Prostate gland (tissue), 2 donors: ENCODE data around the gene PPL. TPM values are rescaled to one million over a fixed set of nuclear protein-coding genes. Genes with fewer than 3 reads are reported as not detected.

ENCODE experiments used
- DNase-seq: peaks from one replicate; pipeline ENCODE4 v3.0.0-alpha.2; 2019; ENCODE audit warnings: low spot score
- H3K27ac ChIP-seq, 2 donors: fragments of 200-600 bp; sonication (generic); 2 replicates each; pipeline ENCODE4 v1.5.1; 2017 to 2019
- H3K27me3 ChIP-seq: fragments of 200-600 bp; sonication (generic); replicated peaks from 2 replicates; pipeline ENCODE4 v1.5.1; 2019; ENCODE audit not compliant: insufficient read depth
- H3K36me3 ChIP-seq, 2 donors: fragments of 200-600 bp; sonication (generic); 1 replicate in 1 of 2; 2 replicates in 1 of 2; pipeline versions ENCODE4 v1.5.1 to v1.8.1; 2017 to 2019
- H3K4me1 ChIP-seq: fragments of 200-600 bp; sonication (generic); replicated peaks from 2 replicates; pipeline ENCODE4 v1.5.1; 2019
- H3K4me3 ChIP-seq, 2 donors: fragments of 200-600 bp; sonication (generic); 2 replicates each; pipeline ENCODE4 v1.5.1; 2017 to 2019
- H3K9me3 ChIP-seq: fragments of 200-600 bp; sonication (generic); 2 replicates; pipeline ENCODE4 v1.5.1; 2017
- POLR2A ChIP-seq: fragments of 450-650 bp; IDR thresholded peaks from one replicate; pipeline ENCODE4 v1.6.1; 2016; ENCODE audit warnings: antibody characterized with exemption, mild to moderate bottlenecking
- POLR2AphosphoS5 ChIP-seq: sonication (generic); formaldehyde crosslinking; IDR thresholded peaks from one replicate; pipeline ENCODE4 v1.6.1; 2017; ENCODE audit warnings: antibody characterized with exemption
- WGBS: methylation state at CpG from one replicate; pipeline ENCODE4 v1.1.5; 2018; 5-methylcytosine and 5-hydroxymethylcytosine counted together
- intact Hi-C: fragments of 100-400 bp; cut with DNase I; formaldehyde crosslinking; loops from one replicate; pipeline ENCODE4 v1.14.2; 2022
- total RNA-seq, 2 donors: library from RNA; depleted of rRNA; stranded (reverse); fragments of >200 nt; gene quantifications; one replicate each; pipeline ENCODE4 v1.1.0, GENCODE V29; 2016
- TF ChIP-seq, protein P1 (sequence below), 4 experiments: fragments of 200-600 bp in 2 of 4; fragments of 450-650 bp in 2 of 4; sonication (generic) in 2 of 4; IDR thresholded peaks; 1 replicate in 3 of 4; 2 replicates in 1 of 4; pipeline ENCODE4 v1.5.1; 2016 to 2019; ENCODE audit warnings: antibody characterized with exemption in 4 of 4, mild to moderate bottlenecking in 2 of 4, moderate library complexity in 2 of 4

Gene PPL
- total RNA-seq, 2 donors from 2014 or later = 39.4 to 64.3 TPM

- no peak for TF ChIP-seq POLR2AphosphoS5
- TF ChIP-seq, protein P1, sequence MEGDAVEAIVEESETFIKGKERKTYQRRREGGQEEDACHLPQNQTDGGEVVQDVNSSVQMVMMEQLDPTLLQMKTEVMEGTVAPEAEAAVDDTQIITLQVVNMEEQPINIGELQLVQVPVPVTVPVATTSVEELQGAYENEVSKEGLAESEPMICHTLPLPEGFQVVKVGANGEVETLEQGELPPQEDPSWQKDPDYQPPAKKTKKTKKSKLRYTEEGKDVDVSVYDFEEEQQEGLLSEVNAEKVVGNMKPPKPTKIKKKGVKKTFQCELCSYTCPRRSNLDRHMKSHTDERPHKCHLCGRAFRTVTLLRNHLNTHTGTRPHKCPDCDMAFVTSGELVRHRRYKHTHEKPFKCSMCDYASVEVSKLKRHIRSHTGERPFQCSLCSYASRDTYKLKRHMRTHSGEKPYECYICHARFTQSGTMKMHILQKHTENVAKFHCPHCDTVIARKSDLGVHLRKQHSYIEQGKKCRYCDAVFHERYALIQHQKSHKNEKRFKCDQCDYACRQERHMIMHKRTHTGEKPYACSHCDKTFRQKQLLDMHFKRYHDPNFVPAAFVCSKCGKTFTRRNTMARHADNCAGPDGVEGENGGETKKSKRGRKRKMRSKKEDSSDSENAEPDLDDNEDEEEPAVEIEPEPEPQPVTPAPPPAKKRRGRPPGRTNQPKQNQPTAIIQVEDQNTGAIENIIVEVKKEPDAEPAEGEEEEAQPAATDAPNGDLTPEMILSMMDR (IDR thresholded peaks at IDR 0.05) = no peak
- no peak for TF ChIP-seq POLR2A
- intact Hi-C loops = no loop called here
- no peak overlapping the region for H3K4me3 ChIP-seq
- H3K9me3 ChIP-seq = no peaks in the 10 kb centered on the region
- H3K27me3 ChIP-seq = no peaks in the 10 kb centered on the region
- H3K4me1 ChIP-seq = peaks cover under 1% of the 10 kb centered on the region
- DNase-seq = no peak
- H3K27ac ChIP-seq = no peak overlapping the region
- peaks cover 1 to 3% of the 10 kb centered on the region in 2 donors for H3K36me3 ChIP-seq
- WGBS = 93% methylated on average over 25 of the region's 26 CpGs
Observed at GRCh38 chr16:4893103-4893862, 43.7 kb downstream of the PPL start.

- intact Hi-C loops = no loop called here
- 37% methylated on average over 23 of the region's 23 CpGs for WGBS
- H3K27me3 ChIP-seq = no peaks in the 10 kb centered on the region
- no peak for DNase-seq
- TF ChIP-seq POLR2AphosphoS5 = no peak
- TF ChIP-seq, protein P1 (IDR thresholded peaks at IDR 0.05) = no peak
- TF ChIP-seq POLR2A = no peak
- H3K4me3 ChIP-seq = no peak overlapping the region
- H3K4me1 ChIP-seq = peaks cover 3% of the 10 kb centered on the region
- H3K9me3 ChIP-seq = no peaks in the 10 kb centered on the region
- no peak overlapping the region for H3K27ac ChIP-seq
- peaks cover 0 to 7% of the 10 kb centered on the region in 2 donors for H3K36me3 ChIP-seq
Observed at GRCh38 chr16:4892361-4893102, 44.4 kb downstream of the PPL start.

GRCh38 chr16:4891886-4892216 is 45.1 kb downstream of the PPL start:
- no peak overlapping the region for H3K27ac ChIP-seq
- no peak overlapping the region for H3K4me3 ChIP-seq
- H3K4me1 ChIP-seq = peaks cover 3% of the 10 kb centered on the region
- WGBS = 66% methylated on average over 9 of the region's 12 CpGs
- intact Hi-C loops = no loop called here
- H3K36me3 ChIP-seq = peaks cover 0 to 7% of the 10 kb centered on the region in 2 donors
- no peaks in the 10 kb centered on the region for H3K9me3 ChIP-seq
- no peaks in the 10 kb centered on the region for H3K27me3 ChIP-seq
- TF ChIP-seq POLR2A = no peak
- no peak for TF ChIP-seq POLR2AphosphoS5
- TF ChIP-seq, protein P1 (IDR thresholded peaks at IDR 0.05) = no peak
- no peak for DNase-seq

DNA sequence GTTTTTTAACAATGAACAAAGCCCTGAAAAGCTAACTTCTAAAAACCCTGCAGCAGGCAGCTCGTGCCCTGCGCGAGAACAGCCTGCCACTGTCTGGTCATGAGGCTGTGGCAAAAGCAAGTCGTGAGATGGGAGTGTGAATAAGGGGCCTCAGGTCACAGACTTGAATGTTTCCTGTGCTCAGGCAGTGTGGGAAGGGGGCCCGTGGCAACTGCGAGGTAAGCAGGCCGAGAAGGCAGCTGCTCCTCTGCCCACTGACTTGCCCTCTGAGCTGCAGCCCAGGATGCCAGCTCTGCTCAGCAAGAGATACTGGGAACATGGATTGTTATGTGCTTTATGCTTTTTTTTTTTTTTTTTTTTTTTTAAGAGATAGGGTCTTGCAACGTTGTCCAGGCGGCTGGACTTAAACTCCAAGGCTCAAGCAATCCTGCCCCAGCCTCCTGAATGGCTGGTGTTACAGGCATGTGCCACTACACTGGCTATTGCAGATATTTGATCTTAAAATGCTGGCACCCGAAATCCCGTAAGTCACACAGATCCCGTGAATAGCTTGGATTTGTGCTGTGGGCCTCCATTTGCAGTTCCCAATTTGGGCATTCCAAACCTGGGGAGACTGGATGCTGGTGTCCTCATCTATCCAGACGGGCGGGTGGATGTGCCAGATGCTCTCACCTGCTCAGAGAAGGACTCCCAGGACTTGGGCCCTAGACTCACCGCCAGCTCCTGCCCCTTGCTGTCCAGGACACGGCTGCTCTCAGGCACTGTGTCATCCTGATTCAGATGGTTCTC is 45.7 kb downstream of the PPL start:
- 92% methylated on average over 15 of the region's 16 CpGs for WGBS
- peaks cover under 1 to 7% of the 10 kb centered on the region in 2 donors for H3K36me3 ChIP-seq
- no peak for DNase-seq
- peaks cover 3% of the 10 kb centered on the region for H3K4me1 ChIP-seq
- H3K9me3 ChIP-seq = no peaks in the 10 kb centered on the region
- H3K27ac ChIP-seq = no peak overlapping the region
- TF ChIP-seq POLR2AphosphoS5 (no peak), POLR2A (no peak)
- TF ChIP-seq, protein P1 (IDR thresholded peaks at IDR 0.05) = no peak
- no peaks in the 10 kb centered on the region for H3K27me3 ChIP-seq
- no peak overlapping the region for H3K4me3 ChIP-seq
- intact Hi-C loops = no loop called here
